ENCODE measurements around the gene CNIH2.
"Not testable (repeated sequence)": the region's sequence is repeated elsewhere in the genome, so short reads cannot be mapped to it uniquely, and the experiment has no call there.

CNIH2 gene

DNA sequence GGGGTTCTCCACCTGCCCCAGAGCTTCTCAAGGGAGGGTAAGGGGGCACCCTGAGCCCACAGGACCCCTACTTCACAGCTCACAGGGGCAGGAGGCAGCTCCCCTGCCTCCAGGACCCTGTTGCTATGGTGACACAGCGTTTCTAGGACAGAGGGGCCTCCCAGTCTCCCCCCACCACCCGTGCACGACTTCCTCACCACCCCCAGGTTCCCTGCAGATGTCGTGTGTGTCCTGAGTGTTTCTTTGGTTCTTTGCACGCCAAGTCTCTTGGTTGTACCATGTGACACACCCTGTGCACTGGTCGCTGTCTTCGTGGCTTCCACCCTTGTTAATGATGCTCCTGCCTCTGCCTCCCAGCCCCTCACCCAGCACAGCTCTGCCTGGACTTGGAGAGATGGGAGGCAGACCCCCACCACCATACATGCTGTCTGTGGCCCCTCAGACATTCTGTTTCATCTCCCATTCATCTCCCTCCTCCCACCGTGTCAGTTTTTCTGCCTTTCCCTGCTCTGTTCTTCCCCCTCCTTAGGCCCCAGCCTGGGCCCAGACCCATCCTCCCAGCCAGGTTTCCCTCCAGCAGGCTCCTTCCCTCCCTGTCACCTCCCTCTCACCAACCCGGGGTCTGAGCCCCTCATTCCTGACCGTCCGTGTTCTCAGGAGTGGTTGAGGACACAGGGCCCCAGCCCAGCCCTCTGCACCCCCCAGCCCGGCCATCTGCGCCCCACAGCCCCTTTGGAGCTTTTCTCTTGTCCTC is 34.0 kb upstream of the CNIH2 start:
- no peaks in the 10 kb centered on the region for H3K4me1 ChIP-seq
- no peak overlapping the region for H3K4me3 ChIP-seq (ENCODE audit: low read depth, low read length)
- H3K36me3 ChIP-seq (ENCODE audit: control insufficient read depth, insufficient read depth, low read length): no peaks in the 10 kb centered on the region
- no peaks in the 10 kb centered on the region for H3K27me3 ChIP-seq (ENCODE audit: control insufficient read depth, insufficient read depth, low read length)
- H3K9me3 ChIP-seq (ENCODE audit: control insufficient read depth, low read length): no peaks in the 10 kb centered on the region
- TF ChIP-seq, protein P1, sequence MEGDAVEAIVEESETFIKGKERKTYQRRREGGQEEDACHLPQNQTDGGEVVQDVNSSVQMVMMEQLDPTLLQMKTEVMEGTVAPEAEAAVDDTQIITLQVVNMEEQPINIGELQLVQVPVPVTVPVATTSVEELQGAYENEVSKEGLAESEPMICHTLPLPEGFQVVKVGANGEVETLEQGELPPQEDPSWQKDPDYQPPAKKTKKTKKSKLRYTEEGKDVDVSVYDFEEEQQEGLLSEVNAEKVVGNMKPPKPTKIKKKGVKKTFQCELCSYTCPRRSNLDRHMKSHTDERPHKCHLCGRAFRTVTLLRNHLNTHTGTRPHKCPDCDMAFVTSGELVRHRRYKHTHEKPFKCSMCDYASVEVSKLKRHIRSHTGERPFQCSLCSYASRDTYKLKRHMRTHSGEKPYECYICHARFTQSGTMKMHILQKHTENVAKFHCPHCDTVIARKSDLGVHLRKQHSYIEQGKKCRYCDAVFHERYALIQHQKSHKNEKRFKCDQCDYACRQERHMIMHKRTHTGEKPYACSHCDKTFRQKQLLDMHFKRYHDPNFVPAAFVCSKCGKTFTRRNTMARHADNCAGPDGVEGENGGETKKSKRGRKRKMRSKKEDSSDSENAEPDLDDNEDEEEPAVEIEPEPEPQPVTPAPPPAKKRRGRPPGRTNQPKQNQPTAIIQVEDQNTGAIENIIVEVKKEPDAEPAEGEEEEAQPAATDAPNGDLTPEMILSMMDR (IDR thresholded peaks at IDR 0.05): no peak
- H3K27ac ChIP-seq: no peak overlapping the region
- no peak overlapping the region for H3K9ac ChIP-seq
- H3K4me2 ChIP-seq (ENCODE audit: low read length): no peak overlapping the region
- no peaks in the 10 kb centered on the region for H3K79me2 ChIP-seq
- no peak overlapping the region for H2AFZ ChIP-seq

DNA sequence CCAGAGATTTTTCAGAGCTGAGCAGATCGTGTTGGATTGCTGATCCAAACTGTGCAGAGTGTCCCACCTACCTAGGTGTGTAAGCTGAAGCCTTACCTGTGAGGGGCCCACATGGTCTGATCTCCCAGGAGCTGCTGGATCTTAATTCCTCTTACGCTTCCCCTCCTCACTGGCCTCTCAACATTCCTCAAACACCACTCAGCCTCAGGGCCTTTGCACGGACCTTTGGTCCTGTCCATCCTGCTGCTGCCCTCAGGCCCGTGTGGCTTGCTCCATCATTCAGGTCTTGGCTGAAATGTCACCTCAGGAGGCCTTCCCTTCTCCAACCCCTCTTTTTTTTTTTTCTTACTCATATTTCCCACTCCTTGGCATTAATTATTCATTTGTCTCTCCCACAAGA is 30.7 kb upstream of the CNIH2 start:
- no peak overlapping the region for H3K9ac ChIP-seq
- TF ChIP-seq, protein P1 (IDR thresholded peaks at IDR 0.05): no peak
- H3K4me1 ChIP-seq: no peaks in the 10 kb centered on the region
- no peaks in the 10 kb centered on the region for H3K79me2 ChIP-seq
- H3K4me3 ChIP-seq (ENCODE audit: low read depth, low read length): no peak overlapping the region
- H3K27ac ChIP-seq: no peak overlapping the region
- H3K4me2 ChIP-seq (ENCODE audit: low read length): no peak overlapping the region
- H3K27me3 ChIP-seq (ENCODE audit: control insufficient read depth, insufficient read depth, low read length): no peaks in the 10 kb centered on the region
- no peaks in the 10 kb centered on the region for H3K36me3 ChIP-seq (ENCODE audit: control insufficient read depth, insufficient read depth, low read length)
- H2AFZ ChIP-seq: no peak overlapping the region
- H3K9me3 ChIP-seq (ENCODE audit: control insufficient read depth, low read length): no peaks in the 10 kb centered on the region

DNA sequence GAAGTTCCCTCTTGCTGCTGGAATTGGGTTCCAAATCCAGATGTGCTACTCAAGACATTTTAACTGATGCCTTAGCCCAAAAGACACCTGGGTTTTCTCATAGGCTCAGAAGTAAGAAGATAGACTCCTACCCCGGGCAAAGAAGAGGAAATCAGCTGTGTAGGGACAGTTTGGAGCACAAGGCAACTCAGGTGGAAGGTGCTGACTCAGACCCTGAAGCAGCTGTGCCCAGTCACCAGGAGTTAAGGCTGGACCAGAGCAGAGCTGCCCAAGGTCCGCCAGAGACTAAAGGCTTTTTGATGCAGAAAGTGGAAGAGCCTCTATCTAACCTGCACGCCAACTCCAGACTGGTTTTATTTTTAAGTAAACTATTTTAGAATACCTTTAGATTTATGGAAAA is 30.2 kb upstream of the CNIH2 start:
- no peak overlapping the region for H3K27ac ChIP-seq
- H2AFZ ChIP-seq: no peak overlapping the region
- H3K79me2 ChIP-seq: no peaks in the 10 kb centered on the region
- H3K4me3 ChIP-seq (ENCODE audit: low read depth, low read length): no peak overlapping the region
- no peaks in the 10 kb centered on the region for H3K9me3 ChIP-seq (ENCODE audit: control insufficient read depth, low read length)
- H3K36me3 ChIP-seq (ENCODE audit: control insufficient read depth, insufficient read depth, low read length): no peaks in the 10 kb centered on the region
- no peaks in the 10 kb centered on the region for H3K4me1 ChIP-seq
- no peak overlapping the region for H3K9ac ChIP-seq
- TF ChIP-seq, protein P1 (IDR thresholded peaks at IDR 0.05): no peak
- H3K4me2 ChIP-seq (ENCODE audit: low read length): no peak overlapping the region
- no peaks in the 10 kb centered on the region for H3K27me3 ChIP-seq (ENCODE audit: control insufficient read depth, insufficient read depth, low read length)

DNA sequence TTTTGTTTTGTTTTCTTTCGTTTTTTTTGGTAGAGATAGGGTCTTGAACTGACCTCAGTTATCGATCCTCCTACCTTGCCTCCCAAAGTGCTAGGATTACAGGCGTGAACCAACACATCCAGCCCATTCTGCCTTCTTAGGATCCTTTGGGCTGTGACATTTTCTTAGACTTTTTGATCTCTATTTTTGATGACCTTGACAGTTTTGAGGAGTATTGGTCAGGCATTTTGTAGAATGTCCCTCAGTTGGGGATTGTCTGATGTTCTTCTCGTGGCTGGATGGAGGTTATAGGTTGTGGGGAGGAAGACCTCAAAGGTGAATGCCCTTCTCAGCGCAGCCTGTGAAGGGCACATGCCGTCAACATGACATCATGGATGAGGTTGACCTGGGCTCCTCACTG is 29.1 kb upstream of the CNIH2 start:
- Histone ChIP-seq H3K4me3 (ENCODE audit: low read depth, low read length) (no peak overlapping the region), H3K4me1 (no peaks in the 10 kb centered on the region), H3K9me3 (ENCODE audit: control insufficient read depth, low read length) (no peaks in the 10 kb centered on the region), H3K36me3 (ENCODE audit: control insufficient read depth, insufficient read depth, low read length) (no peaks in the 10 kb centered on the region), H3K9ac (no peak overlapping the region), H3K27ac (no peak overlapping the region), H3K4me2 (ENCODE audit: low read length) (no peak overlapping the region), H2AFZ (no peak overlapping the region), H3K27me3 (ENCODE audit: control insufficient read depth, insufficient read depth, low read length) (no peaks in the 10 kb centered on the region), H3K79me2 (no peaks in the 10 kb centered on the region)
- TF ChIP-seq, protein P1 (IDR thresholded peaks at IDR 0.05): no peak

DNA sequence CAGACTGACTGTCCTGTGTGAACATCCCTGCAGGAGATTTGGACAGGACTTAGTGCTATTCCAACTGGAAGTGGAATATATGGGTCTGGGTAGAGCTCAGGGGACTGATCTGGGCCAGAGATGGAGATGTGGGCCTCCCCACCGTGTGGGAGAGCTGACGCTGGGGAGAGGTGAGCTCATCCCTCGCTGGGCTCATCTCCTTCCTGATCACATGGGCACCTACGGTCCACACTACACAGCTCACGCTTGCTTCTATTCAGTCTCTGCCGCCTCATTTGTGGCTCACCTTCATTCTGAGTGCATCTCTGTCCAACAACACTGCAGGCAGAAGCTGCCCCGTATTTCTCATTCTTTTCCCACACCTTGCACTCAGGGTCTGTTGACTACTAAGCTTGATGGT is 26.2 kb upstream of the CNIH2 start:
- H3K27ac ChIP-seq: no peak overlapping the region
- H3K27me3 ChIP-seq (ENCODE audit: control insufficient read depth, insufficient read depth, low read length): no peaks in the 10 kb centered on the region
- TF ChIP-seq, protein P1 (IDR thresholded peaks at IDR 0.05): no peak
- H3K4me2 ChIP-seq (ENCODE audit: low read length): no peak overlapping the region
- no peak overlapping the region for H3K9ac ChIP-seq
- H3K4me3 ChIP-seq (ENCODE audit: low read depth, low read length): no peak overlapping the region
- no peaks in the 10 kb centered on the region for H3K9me3 ChIP-seq (ENCODE audit: control insufficient read depth, low read length)
- H3K79me2 ChIP-seq: no peaks in the 10 kb centered on the region
- no peaks in the 10 kb centered on the region for H3K36me3 ChIP-seq (ENCODE audit: control insufficient read depth, insufficient read depth, low read length)
- no peak overlapping the region for H2AFZ ChIP-seq
- no peaks in the 10 kb centered on the region for H3K4me1 ChIP-seq

DNA sequence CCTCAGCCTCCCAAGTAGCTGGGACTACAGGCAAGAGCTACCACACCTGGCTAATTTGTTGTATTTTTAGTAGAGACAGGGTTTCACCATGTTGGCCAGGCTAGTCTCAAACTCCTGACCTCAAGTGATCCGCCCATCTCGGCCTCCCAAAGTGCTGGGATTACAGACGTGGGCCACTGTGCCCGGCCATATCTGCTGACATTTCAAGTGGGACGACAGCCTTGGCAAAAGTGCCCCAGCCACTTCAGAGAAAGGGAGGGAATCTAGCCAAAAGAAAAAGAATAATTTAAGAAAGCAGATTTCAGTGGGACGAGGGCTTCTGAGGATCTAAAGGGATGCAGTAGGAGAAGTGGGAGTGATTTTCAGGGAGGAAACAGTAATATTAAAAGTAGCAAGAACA is 24.9 kb upstream of the CNIH2 start:
- H3K9me3 ChIP-seq (ENCODE audit: control insufficient read depth, low read length); H2AFZ ChIP-seq; H3K4me3 ChIP-seq (ENCODE audit: low read depth, low read length); H3K27ac ChIP-seq; H3K4me1 ChIP-seq; H3K9ac ChIP-seq; H3K4me2 ChIP-seq (ENCODE audit: low read length); H3K79me2 ChIP-seq; H3K36me3 ChIP-seq (ENCODE audit: control insufficient read depth, insufficient read depth, low read length); H3K27me3 ChIP-seq (ENCODE audit: control insufficient read depth, insufficient read depth, low read length): not testable (repeated sequence)

Data from parathyroid adenoma (tissue), 2 donors.